Fibroblast of peridontal ligament (primary cell): Measurements from ENCODE around the gene UCP3.

Source experiments
- DNase-seq: peaks from one replicate; pipeline ENCODE4 v3.0.0-alpha.2; 2010; ENCODE audit errors: extremely low read depth

Gene UCP3

DNA sequence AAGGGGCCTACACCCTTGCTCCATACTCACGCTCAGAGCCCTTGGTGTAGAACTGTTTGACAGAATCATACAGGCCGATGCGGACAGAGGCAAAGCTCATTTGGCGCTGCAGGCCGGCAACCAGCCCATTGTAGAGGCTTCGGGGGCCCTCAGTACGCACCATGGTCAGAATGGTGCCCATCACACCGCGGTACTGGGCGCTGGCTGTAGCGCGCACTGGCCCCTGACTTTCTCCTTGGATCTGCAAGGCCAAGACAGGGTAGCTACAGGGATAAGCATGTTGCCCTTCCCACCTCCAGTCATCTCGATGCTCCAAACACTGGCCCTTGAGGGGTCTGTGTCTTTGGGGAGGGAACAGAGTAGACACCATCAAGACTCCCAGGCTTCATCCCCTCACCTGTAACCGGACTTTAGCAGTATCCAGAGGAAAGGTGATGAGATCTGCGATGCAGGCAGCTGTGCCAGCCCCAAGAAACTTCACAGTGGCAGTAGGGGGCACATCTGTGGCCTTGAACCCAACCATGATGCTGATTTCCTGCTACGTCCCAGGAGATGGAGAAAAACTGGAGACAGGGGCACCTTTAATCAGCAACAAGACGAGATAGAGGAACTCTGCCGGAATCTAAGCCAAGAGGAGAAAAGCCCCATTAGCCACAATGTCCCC is 30.9 kb downstream of the UCP3 start:
- DNase-seq = no peak

DNA sequence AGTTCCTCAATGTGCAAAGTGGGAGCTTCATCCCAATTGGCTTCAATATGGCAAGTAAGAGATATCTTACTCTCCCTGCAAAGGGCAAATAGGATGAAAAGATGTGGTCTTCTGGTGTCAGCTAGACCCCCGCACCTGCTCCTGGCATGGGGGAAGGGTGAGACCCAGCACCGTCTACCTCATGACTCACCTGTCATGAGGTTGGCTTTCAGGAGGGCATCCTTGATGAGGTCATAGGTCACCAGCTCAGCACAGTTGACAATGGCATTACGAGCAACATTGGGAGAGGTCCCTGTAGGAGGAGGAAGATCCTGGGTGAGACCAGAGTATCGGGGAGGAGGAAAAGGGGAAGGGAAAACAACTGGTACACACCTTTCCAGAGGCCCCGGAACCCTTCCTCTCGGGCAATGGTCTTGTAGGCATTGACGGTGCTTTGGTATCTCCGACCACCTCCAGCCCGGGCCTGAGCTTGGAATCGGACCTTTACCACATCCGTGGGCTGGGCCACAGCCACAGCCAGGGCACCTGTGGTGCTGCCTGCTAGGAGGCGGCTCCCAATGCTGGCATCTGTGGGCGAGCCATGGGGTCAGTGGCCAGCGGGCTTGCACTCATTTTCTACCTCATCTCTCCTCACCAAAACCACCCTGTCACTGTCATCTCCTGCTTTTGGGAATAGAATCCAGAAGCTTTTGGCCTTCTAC is 32.3 kb downstream of the UCP3 start:
- DNase-seq = no peak

DNA sequence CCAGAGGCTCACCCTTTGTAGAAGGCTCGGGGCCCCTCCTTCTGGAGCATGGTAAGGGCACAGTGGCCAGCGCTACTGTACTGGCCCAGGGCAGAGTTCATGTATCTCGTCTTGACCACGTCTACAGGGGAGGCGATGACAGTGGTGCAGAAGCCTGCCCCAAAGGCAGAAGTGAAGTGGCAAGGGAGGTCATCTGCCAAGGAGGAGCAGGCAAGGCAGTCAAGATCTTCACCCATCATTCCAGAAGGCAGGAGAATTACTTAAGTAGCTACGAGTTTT is 33.5 kb downstream of the UCP3 start:
- no peak for DNase-seq

DNA sequence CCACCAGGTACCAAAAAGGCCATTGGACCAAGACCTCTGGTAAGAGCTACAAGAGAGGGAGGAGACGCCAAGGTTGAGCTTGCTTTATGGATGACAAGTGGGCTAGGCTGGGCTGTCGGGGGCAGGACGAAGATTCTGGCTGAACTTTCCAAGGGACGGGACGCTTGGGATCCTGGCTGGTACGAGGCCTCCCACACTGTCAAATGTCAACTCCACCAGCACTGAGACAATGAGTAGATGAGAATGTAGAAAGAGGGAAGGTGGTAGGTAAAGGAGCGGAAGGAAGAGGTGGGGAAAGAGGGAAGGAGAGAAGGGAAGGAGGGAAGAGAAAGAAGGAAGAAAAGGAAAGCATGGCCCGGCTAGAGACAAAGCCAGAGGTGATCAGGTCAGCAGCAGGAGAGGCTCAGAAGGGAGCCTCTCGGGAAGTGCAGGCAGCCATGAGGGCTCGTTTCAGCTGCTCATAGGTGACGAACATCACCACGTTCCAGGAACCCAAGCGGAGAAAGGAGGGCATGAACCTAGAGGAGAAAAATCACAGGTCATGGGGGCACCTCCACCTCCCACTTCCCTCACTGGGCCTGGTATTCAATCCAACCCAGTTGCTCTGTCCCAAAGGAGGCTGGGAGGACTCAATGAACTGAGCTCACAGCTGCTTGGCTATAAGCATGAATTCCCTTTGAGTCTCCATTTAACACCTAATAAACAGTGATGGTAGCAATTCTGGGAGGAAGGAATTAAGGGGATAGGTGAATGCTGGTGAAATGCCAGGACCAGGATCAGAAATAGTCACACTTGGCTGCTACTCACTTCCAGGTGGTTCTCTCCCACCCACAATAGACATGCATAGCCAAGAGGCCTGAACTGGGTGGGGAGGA is 34.0 kb downstream of the UCP3 start:
- no peak for DNase-seq

DNA sequence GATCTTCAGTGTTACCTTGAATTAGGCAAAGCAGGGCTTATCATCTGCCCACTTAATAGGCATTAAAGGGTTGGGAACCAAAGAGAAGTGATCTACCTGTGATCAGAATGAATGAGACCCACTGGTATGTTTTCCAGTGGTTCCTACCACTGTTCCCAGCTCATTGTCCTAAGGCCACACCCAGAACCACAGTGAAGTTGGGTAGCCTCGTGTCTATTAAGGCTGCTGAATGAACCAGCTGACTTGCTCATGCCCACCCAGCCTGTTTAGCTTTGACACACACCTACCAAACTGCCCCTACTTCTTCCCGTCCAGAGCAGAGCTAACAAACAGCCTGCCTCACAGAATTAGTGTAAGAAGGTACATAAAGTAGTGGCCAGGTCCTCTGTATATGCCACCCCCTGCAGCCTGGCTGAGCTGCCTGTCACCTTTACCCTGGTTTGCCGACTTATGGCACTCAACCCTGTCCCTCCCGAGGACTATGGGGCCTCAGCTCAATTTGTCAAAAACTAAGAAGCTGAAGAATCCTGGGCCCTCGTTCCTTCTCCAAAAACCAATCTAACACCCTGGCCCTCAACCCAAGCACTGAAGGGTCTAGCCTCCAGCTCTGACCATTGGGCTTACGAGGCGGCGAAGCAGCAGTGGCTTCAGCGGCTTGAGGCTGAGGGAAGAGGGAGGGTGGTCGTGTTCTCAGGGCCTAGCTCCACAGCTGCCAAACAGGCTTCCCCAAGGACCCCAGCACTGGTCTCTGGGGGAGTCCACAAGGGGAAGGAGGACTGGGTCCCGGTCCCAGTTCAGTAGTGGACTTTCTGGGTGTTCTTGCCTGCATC is 36.0 kb downstream of the UCP3 start:
- DNase-seq = no peak

DNA sequence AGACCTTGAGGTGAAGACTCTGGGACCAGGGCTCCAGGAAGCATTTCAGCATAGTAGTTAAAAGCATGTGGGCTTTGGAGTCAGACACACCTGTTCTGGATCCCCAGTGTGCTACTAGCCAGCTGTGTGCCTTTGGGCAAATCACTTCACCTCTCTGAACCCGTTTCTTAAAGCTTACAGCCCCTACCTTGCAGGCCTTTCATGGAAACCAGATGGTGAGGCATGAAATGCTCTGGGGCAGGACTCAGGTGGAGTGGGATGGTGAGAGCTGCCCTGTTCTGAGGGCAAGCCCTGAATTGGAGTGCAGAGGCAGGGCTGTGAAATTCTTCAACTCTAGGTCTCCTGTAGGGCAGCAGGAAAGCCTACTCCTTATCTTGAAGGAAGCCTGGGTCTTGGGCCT is 36.7 kb downstream of the UCP3 start:
- DNase-seq = no peak

DNA sequence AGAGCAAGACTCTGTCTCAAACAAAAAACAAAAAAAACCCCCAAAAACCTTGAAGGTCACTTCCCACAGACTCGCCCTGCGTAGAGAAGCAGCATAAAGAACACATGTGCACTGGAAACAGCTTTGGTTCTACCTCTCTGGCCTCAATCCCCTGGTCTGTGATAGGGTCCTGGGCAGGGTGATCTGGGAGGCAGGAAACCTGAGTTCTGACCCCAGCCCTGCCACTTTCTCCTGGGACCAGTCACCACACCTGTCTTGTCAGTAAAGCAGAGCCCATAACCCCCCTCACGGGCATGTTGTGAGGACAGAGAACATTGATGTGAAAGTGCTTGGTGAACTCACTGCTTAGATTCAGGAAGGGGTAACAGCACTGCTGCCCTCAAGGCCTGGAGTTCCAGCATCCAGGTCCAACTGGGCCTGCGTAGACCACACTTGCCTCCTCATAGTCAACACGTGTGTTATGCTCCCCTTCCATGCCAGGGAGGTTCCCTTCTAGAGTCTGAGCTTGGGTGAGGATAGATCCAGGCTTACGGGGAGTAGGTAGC is 37.6 kb downstream of the UCP3 start:
- DNase-seq = no peak

DNA sequence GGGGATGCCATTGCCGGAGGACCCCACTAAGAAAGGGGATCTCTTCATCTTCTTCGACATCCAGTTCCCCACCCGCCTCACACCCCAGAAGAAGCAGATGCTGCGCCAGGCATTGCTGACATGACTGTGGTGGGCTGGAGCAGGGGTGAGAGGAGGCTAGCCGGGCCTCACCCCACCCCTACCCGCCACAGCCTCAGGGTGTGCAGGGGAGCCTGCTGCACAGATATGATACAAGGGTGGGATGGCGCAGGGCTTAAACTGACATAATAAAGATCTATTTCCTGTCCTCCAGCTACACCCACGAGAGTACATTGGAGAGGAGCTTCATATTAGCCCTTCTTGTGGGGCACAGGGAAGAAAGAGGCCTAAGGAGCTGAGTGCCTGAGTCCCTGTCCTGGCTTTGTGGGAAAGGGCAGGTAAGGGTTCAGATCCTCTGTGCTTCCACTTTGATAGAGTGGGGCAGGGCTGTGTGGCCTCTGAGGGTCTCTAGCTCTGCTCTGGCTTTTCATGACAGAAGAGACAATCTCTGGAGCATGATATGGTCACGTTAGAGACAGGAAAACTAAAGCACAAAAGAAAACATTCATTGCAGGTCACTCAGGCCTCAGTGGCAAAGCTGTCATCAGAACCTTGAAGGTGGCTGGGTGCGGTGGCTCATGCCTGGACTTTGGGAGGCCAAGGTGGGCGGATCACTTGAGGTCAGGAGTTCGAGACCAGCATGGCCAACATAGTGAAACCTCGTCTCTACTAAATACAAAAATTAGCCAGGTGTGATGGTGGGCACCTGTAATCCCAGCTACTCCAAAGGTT is 38.7 kb downstream of the UCP3 start:
- DNase-seq = no peak

DNA sequence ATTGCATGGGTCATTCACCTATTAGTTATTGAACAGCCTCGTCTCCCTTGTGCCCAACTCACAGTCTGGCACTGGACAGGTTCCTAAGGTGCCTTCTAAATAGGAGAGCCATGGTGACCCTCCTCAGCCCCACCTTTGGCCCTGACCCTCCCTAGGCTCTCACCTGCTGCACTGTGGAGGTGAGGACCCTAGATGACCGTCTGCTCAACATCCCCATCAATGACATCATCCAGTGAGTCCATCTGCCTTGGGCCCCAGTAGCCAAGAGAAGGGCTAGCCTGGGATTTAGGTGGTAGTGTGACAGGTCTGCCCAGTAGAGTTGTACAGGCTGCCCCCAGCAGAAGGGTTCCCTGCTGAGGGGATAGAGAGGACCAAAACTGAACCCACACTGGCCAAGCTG is 39.8 kb downstream of the UCP3 start:
- DNase-seq = no peak

DNA sequence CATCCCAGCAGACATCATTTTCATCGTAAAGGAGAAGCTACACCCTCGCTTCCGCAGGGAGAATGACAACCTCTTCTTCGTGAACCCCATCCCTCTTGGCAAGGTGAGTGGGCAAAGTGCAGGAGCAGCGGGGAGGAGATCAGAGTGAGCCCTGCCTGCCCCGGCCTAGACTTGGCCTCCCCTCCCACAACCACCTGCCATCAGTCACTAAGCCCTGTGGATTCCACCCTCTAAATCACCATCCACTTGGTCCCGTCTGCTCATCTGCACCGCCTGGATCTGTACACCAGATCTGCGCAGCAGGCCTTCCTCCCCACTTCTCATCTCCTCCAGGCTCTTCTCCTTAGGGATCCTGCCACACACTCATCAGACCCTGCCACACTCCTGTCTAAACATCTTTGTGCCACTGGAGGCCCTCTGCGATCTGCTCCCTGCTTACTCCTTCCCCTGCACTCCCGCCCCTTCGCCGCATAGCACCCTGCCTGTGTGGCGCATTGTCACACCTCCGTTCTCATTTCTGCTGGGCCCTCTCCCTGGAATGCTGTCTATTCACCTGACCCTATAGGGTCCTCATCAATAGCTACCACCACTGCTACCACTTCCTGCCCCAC is 40.4 kb downstream of the UCP3 start:
- no peak for DNase-seq

DNA sequence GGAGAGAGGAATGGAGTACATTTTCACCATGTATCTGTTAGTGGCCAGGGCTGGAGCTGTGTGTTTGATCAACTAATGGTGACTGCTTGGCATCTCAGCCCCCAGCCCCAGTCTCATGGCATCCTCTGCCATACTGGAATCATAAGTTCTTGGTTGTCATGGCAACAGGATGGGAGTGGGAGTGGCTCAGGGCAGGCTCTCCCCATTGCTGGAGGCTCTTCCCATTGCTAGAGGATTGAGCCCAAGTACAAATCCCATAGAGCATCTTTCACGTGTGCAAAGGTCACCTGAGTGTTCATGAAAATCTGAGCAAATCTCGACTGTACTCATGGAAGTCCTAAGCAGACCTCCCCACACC is 43.1 kb downstream of the UCP3 start:
- no peak for DNase-seq

DNA sequence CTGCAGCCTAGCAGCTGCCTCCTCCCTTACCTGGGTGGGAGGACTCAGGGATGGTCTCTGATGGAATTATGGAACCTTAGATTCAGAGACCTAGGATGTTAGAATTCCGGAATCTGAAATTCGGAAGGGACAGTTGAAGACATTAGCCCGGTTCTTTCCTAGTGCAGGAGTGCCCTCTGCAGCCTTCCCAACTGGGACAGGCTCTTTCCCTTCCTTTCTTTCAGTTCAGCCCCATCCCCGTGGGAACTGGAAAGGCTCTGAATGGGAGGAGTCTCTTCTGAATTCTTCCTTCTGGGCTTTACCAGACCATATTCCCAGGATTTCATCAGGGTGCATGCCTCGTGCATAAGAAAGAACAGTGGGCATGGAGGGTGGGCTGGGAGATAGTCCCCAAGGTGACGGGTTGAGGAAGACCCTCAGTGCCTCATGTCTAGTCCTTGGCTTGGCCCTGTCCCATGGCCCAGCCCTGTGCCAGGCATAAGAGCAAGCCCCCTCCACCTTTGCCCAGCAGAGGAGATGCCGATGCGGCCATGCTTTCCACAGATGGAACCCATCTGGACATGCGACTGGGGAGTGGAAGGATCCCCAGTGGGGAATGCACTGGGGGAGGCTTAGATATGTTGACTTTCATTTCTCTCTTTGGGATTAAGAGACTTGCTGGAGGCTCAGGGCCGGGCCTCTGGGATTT is 43.7 kb downstream of the UCP3 start:
- peak; percentile 21 for DNase-seq

DNA sequence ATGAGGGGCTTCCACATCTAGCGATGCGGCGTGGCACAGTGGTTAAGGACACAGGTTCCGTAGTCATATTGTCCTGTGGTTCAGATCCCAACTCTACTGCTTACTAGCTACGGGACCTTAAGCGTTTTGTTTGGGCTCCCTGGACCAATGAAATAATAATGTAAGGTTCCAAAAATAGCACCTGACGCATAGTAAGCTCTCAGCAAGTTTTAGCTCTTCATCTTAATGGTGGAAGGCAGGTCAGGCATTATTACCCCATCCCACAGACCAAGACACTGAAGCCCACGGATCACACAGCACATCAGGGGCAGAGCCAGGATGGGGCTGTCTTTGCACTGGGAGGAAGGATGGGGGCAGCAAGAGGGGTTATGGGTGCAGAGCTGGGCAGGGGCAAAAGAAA is 45.0 kb downstream of the UCP3 start:
- DNase-seq = no peak

DNA sequence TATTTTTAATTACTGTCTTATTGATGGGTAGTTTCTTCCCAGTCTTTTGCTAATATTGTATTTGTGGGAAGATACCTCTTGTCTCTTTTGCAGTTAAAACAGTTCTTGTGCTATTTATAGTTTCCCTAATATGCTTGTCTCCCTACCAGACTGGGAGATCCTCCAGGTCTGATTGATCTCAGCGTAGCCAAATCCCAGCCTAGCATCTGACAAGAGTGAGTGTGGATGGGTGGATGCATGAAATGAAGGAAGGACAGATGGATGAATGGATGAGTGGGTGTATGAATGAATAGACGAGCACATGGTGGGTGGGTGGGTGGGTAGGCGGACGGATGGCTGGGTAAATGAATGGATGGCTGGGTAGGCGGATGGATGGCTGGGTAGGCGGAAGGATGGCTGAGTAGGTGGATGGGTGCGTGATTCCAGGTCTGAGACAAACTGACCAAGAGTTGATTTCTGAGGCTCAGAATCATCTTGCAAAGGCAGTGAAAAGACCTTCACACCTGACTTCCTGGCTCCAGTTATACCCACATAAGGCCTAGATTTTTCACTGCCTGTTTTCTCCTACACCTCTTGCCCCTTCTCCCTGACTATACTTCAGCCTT is 46.7 kb downstream of the UCP3 start:
- no peak for DNase-seq

DNA sequence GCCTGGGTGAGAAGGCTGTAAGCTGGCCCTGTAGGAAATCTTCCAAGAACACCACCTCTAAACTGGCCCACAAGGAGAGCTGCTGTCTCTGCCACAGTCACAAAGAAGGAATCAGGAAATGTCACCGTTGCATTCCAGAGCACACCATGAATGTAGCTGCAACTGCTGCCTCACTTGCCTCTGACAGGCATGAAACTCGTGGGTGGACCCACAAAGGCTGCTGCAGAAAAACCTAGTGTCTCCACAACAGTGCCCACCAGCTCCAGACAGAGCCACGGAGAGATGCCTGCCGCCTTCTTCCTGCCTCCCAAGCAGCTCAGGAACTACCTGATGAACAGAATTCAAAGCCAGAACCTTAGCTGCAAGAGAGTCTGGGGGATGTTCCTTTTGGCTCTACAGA is 47.6 kb downstream of the UCP3 start:
- DNase-seq = no peak

DNA sequence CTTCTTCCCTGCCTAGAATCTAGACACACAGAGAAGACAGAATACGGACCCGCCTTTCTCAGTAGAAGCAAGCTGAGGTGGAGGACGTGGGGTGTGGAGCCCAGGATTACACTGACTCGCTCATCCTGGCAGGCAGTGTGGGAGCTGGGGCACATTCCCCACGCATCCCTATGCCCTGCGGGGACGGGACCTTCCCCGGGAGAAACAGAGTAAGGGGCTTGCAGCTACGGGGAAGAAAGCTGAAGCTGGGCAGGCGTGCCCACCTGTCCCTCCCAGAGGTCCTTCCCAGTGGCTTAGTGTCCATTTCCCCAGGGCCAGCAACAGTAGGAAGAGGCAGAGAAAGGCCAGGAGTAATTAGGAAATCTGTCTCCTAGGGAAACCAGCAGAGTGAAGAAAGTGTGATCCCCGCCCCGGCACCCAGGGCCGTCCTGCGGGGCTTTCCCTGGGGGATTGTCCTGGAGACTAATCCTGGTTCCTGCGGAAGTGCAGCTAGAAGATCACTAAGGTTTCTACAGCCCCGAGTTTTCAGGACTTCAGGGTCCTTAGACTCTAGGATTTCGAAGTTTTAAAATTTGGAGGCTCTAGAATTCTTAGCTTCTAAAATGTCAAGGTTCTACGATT is 50.3 kb downstream of the UCP3 start:
- DNase-seq = no peak

DNA sequence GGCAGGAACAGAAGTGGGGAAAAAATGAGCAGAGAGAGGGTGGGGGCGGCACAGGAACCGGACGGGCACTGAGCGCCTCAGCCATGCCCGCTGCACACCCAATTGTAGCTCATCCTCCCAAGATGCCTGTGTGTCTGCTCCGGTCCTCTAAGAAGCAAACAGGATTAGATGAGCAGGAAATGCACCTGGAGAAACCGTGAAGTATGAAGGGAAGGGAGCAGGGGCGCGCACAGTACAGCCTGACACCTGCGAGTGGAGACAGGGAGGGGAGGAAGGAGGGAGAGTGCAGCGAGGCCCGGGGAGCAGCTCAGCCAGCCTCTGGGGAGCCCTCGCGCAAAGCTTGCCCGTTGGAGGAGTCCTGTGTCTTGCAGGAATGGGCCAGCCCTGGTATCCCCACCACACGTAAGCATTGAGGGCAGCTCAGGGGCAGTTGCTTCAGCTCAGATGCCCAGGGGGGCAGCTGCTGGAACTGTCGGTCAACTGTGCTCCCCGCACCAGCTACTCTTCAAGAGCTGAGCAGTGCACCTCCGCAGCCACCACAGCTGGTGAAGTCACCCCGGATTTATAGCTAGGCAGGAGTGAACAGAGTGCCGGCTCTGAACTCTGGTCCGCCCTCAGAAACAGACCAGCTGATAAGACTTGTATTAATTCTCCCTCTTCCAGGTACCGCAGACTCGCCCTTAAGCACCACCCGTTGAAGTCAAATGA is 51.1 kb downstream of the UCP3 start:
- no peak for DNase-seq

DNA sequence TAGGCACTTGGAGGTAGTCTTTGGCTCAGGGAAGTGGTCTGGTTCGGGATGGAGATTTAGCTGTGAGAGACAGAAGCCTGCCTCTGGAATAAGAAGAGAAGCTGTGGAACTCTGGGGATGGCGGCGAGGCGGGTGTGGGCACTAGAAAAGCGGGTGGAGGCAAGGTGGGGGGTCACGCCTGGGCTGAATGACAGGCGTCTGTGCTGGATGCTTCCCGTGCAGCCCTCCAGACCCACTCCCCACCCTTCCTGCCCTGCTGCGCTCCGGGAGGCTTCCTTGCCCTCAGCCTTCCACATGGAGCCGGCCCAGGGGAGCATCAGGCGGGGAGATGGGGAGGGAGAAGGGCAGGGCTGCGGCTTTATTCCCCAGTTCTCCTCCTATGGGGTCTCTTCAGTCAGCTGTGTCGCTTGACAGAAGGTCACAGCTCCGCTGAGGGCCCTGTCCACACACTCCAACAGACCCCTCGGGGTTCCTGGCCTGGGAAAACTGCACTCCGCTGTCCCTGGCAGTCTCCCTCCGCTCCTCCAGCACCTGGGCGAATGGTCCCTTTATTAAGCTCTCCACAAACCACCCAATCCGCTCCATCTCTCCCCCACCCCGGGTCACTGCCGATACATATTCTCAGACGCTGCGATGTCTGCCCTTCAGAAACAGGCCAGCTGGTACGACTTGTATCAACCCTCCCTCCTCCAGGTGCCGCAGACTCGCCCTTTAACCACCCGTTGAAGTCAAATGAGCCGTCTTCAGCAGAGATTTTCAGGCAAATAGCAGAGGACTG is 51.8 kb downstream of the UCP3 start:
- DNase-seq = no peak
